ENCODE results near the gene TMTC1.

TMTC1 gene

DNA sequence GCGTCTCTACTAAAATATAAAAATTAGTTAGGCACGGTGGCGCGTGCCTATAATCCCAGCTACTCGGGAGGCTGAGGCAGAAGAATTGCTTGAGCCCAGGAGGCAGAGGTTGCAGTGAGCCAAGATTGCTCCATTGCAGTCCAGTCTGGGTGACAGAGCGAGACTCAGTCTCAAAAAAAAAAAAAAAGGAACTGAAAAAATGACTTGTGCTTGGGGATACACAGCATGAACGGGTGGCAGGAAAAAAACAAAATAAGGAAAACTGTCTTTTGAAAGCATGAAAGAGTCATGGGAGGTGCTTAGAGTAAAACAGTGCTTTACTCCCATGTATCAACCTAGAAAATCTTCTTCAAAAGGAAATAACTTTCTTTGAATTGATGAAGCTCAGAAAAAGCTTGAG is 80.8 kb downstream of the TMTC1 start:
- in situ Hi-C loops (cut with MboI; ENCODE audit: low sequenced_read_pairs, unreplicated experiment): no loop called here
- DNase-seq (ENCODE audit: low spot score): no peak
- TF ChIP-seq, protein P1, sequence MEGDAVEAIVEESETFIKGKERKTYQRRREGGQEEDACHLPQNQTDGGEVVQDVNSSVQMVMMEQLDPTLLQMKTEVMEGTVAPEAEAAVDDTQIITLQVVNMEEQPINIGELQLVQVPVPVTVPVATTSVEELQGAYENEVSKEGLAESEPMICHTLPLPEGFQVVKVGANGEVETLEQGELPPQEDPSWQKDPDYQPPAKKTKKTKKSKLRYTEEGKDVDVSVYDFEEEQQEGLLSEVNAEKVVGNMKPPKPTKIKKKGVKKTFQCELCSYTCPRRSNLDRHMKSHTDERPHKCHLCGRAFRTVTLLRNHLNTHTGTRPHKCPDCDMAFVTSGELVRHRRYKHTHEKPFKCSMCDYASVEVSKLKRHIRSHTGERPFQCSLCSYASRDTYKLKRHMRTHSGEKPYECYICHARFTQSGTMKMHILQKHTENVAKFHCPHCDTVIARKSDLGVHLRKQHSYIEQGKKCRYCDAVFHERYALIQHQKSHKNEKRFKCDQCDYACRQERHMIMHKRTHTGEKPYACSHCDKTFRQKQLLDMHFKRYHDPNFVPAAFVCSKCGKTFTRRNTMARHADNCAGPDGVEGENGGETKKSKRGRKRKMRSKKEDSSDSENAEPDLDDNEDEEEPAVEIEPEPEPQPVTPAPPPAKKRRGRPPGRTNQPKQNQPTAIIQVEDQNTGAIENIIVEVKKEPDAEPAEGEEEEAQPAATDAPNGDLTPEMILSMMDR (IDR thresholded peaks at IDR 0.05; ENCODE audit: borderline replicate concordance, control extremely low read depth, extremely low read depth, insufficient read depth, missing control alignments): no peak

DNA sequence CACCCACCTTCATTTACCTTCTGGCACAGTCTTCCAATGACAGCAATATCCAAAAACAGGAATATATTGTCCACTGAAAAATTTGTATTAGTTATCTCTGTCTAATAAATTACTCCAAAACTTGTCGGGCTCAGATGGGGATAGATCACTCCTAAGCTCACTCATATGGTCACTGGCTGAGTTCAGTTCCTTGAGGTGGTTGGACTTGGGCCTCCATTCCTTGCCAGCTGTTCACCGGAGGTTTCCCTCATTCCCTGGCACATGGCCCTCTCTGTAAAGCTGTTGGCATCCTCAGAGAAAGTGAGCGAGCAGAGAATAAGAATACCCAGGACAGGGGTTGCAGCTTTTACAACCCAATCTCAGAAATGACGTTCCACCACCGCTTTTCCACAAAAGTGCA is 81.5 kb downstream of the TMTC1 start:
- in situ Hi-C loops (cut with MboI; ENCODE audit: low sequenced_read_pairs, unreplicated experiment): no loop called here
- TF ChIP-seq, protein P1 (IDR thresholded peaks at IDR 0.05; ENCODE audit: borderline replicate concordance, control extremely low read depth, extremely low read depth, insufficient read depth, missing control alignments): no peak
- DNase-seq (ENCODE audit: low spot score): no peak

DNA sequence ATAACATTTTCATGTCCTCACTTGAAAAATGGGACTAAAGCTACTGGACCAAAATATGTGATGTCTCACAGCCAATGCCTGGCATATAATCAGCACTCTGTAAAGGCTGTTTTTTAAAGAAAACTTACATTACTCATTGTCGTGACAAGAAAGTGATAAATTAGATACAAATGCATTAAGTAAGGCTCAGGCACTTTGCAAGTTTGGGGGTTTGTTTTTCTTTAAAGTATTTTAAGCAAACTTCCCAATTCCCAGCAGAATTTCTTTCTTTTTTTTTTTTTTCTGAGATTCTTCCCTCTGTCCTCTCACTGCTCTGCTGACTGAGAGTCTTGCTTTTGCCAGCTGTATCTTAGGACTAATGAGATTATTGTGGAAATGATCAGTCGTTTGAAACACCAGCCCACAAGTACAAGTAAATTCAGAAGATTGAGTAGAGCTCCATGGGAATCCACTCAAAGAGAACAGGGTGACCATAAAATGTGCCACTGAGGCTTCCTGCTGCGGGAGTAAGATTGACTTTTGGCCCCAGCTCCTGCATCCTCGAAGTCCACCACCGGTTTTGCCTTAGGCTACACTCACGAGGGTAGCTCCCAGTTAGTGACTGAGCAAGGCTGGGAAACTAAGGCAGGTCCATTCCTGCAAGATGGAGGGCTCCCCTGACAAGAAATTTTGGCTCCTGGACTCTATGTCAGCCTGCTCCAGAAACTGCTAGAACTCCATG is 82.8 kb downstream of the TMTC1 start:
- in situ Hi-C loops (cut with MboI; ENCODE audit: low sequenced_read_pairs, unreplicated experiment): no loop called here
- DNase-seq (ENCODE audit: low spot score): no peak
- TF ChIP-seq, protein P1 (IDR thresholded peaks at IDR 0.05; ENCODE audit: borderline replicate concordance, control extremely low read depth, extremely low read depth, insufficient read depth, missing control alignments): no peak

DNA sequence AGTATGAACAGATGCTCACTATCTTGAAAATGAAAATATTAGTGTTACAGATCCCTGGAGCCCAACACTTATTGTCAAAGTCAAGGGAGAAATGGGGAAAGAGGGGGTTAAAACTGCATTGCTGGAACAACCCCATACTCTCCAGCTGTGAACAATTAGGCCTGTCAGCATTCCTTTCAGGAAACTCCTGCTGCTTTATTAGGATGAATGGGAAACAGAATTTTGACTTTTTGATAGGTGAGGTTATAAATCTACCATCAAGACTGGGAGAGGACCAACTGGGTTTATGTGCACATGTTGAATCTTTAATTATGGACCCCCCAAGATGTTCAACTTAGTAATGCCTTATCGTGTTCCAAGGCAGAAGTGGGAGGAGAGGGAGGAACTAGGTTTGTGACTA is 85.0 kb downstream of the TMTC1 start:
- TF ChIP-seq, protein P1 (IDR thresholded peaks at IDR 0.05; ENCODE audit: borderline replicate concordance, control extremely low read depth, extremely low read depth, insufficient read depth, missing control alignments): no peak
- DNase-seq (ENCODE audit: low spot score): no peak
- in situ Hi-C loops (cut with MboI; ENCODE audit: low sequenced_read_pairs, unreplicated experiment): no loop called here

DNA sequence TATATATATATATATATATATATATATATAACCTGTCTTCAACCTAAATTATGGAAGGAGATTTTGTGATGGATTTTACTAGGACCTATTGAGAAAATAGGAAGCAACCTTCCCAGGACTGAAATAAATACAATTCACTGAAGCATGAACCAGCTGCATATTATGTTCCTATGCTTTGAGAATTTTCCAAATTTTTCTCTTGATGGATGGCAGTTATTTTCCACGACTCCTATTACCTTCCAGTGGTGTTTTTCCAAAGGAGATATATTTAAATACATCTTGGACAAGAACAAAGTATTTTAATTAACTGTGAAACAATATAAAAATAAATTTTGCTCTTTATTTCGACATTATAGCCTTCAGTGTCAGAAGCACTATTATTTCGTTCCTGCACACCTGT is 87.9 kb downstream of the TMTC1 start:
- DNase-seq (ENCODE audit: low spot score): no peak
- TF ChIP-seq, protein P1 (IDR thresholded peaks at IDR 0.05; ENCODE audit: borderline replicate concordance, control extremely low read depth, extremely low read depth, insufficient read depth, missing control alignments): no peak
- in situ Hi-C loops (cut with MboI; ENCODE audit: low sequenced_read_pairs, unreplicated experiment): no loop called here

DNA sequence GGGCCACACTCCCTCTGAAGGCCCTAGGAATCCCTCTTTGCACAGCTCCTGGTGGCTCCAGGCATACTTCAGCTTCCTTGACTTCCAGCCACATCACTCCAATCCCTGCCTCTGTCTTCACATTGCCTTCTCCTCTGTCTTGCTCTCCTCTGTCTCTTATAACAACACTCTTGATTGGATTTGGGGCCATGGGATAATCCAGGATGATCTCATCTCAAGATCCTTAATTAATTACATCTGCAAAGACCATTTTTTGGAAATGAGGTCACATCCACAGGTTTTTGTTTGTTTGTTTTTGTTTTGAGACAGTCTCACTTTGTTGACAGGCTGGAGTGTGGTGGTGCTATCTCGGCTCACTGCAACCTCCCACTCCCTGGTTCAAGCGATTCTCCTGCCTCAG is 88.7 kb downstream of the TMTC1 start:
- in situ Hi-C loops (cut with MboI; ENCODE audit: low sequenced_read_pairs, unreplicated experiment): no loop called here

More for the DNA sequence above, 88.7 kb downstream of the TMTC1 start:
- TF ChIP-seq, protein P1 (IDR thresholded peaks at IDR 0.05; ENCODE audit: borderline replicate concordance, control extremely low read depth, extremely low read depth, insufficient read depth, missing control alignments): no peak
- no peak for DNase-seq (ENCODE audit: low spot score)
